ENCODE measurements around the gene NHEJ1.

NHEJ1 gene

GRCh38 chr2:219131327-219131726 is 29.3 kb downstream of the NHEJ1 start:
- no peak for TF ChIP-seq CTCF (IDR thresholded peaks at IDR 0.05)
- Mint-ChIP-seq H3K27ac (no peak overlapping the region), H3K9me3 (no peaks in the 10 kb centered on the region), H3K36me3 (ENCODE audit: low read depth) (no peaks in the 10 kb centered on the region), H3K4me3 (no peak overlapping the region), H3K27me3 (ENCODE audit: low read depth, poor library complexity) (no peaks in the 10 kb centered on the region), H3K4me1 (no peaks in the 10 kb centered on the region)
- no peak for DNase-seq

GRCh38 chr2:219129589-219129988 is 31.0 kb downstream of the NHEJ1 start:
- H3K36me3 Mint-ChIP-seq (ENCODE audit: low read depth): no peaks in the 10 kb centered on the region
- H3K27ac Mint-ChIP-seq: no peak overlapping the region
- no peak overlapping the region for H3K4me3 Mint-ChIP-seq
- H3K9me3 Mint-ChIP-seq: no peaks in the 10 kb centered on the region
- no peak for DNase-seq
- no peak for TF ChIP-seq CTCF (IDR thresholded peaks at IDR 0.05)
- H3K27me3 Mint-ChIP-seq (ENCODE audit: low read depth, poor library complexity): peaks cover 3% of the 10 kb centered on the region
- H3K4me1 Mint-ChIP-seq: peaks cover 5% of the 10 kb centered on the region

GRCh38 chr2:219128396-219128795 is 32.2 kb downstream of the NHEJ1 start:
- no peak overlapping the region for H3K27ac Mint-ChIP-seq
- H3K9me3 Mint-ChIP-seq: no peaks in the 10 kb centered on the region
- H3K4me1 Mint-ChIP-seq: peaks cover 5% of the 10 kb centered on the region
- no peak for TF ChIP-seq CTCF (IDR thresholded peaks at IDR 0.05)
- H3K4me3 Mint-ChIP-seq: no peak overlapping the region
- peaks cover 6% of the 10 kb centered on the region for H3K27me3 Mint-ChIP-seq (ENCODE audit: low read depth, poor library complexity)
- no peaks in the 10 kb centered on the region for H3K36me3 Mint-ChIP-seq (ENCODE audit: low read depth)
- DNase-seq: no peak

- peaks cover 6% of the 10 kb centered on the region for H3K27me3 Mint-ChIP-seq (ENCODE audit: low read depth, poor library complexity)
- DNase-seq: no peak
- H3K27ac Mint-ChIP-seq: no peak overlapping the region
- H3K9me3 Mint-ChIP-seq: no peaks in the 10 kb centered on the region
- no peak for TF ChIP-seq CTCF (IDR thresholded peaks at IDR 0.05)
- H3K36me3 Mint-ChIP-seq (ENCODE audit: low read depth): no peaks in the 10 kb centered on the region
- H3K4me1 Mint-ChIP-seq: peaks cover 5% of the 10 kb centered on the region
- H3K4me3 Mint-ChIP-seq: no peak overlapping the region
Observed at GRCh38 chr2:219127037-219127635, 33.5 kb downstream of the NHEJ1 start.

GRCh38 chr2:219126555-219126954 is 34.1 kb downstream of the NHEJ1 start:
- no peak overlapping the region for H3K4me3 Mint-ChIP-seq

More at GRCh38 chr2:219126555-219126954, 34.1 kb downstream of the NHEJ1 start:
- Mint-ChIP-seq H3K36me3 (ENCODE audit: low read depth) (no peaks in the 10 kb centered on the region), H3K27ac (no peak overlapping the region), H3K9me3 (no peaks in the 10 kb centered on the region), H3K27me3 (ENCODE audit: low read depth, poor library complexity) (peaks cover 6% of the 10 kb centered on the region), H3K4me1 (peaks cover 5% of the 10 kb centered on the region)
- no peak for TF ChIP-seq CTCF (IDR thresholded peaks at IDR 0.05)
- no peak for DNase-seq
